MM.1S (cell line): ENCODE results near the gene BRICD5.

Experiments used
- DNase-seq: peaks from one replicate; pipeline ENCODE4 v3.0.0-alpha.2; 2015
- H2AFZ ChIP-seq: fragments of 300-600 bp; sonication (generic); 2 replicates; pipeline ENCODE4 v1.6.0; 2016; ENCODE audit warnings: antibody characterized with exemption, low read length
- H3F3A ChIP-seq: fragments of 300-600 bp; sonication (generic); 2 replicates; pipeline ENCODE4 v1.6.1; 2016; ENCODE audit warnings: mild to moderate bottlenecking, antibody characterized with exemption, low read length, moderate library complexity, mixed read lengths; ENCODE audit not compliant: insufficient read depth
- H3K27ac ChIP-seq: fragments of 300-600 bp; sonication (generic); 2 replicates; pipeline ENCODE4 v1.5.1; 2016; ENCODE audit warnings: mild to moderate bottlenecking, low read length
- H3K27me3 ChIP-seq: fragments of 300-600 bp; sonication (generic); replicated peaks from 2 replicates; pipeline ENCODE4 v1.6.0; 2016; ENCODE audit warnings: low read length; ENCODE audit not compliant: insufficient read depth
- H3K36me3 ChIP-seq: fragments of 300-600 bp; sonication (generic); replicated peaks from 2 replicates; pipeline ENCODE4 v1.6.1; 2016; ENCODE audit warnings: mild to moderate bottlenecking, low read length, mixed read lengths; ENCODE audit not compliant: insufficient read depth
- H3K4me1 ChIP-seq: fragments of 300-600 bp; sonication (generic); 2 replicates; pipeline ENCODE4 v1.6.1; 2016; ENCODE audit warnings: low read length, mixed read lengths
- H3K4me2 ChIP-seq: fragments of 300-600 bp; sonication (generic); 2 replicates; pipeline ENCODE4 v1.6.0; 2016; ENCODE audit warnings: low read depth, low read length
- H3K4me3 ChIP-seq: fragments of 300-600 bp; sonication (generic); 2 replicates; pipeline ENCODE4 v1.5.1; 2016; ENCODE audit warnings: low read length, mixed read lengths
- H3K79me2 ChIP-seq: fragments of 300-600 bp; sonication (generic); 2 replicates; pipeline ENCODE4 v1.6.1; 2016; ENCODE audit warnings: mixed run types, low read length, mixed read lengths
- H3K9ac ChIP-seq: fragments of 300-600 bp; sonication (generic); 2 replicates; pipeline ENCODE4 v1.6.1; 2016; ENCODE audit warnings: low read length, mixed read lengths
- H3K9me2 ChIP-seq: fragments of 300-600 bp; sonication (generic); replicated peaks from 2 replicates; pipeline ENCODE4 v1.6.1; 2016; ENCODE audit warnings: mild to moderate bottlenecking, low read length, mixed read lengths; ENCODE audit not compliant: insufficient read depth
- H3K9me3 ChIP-seq: fragments of 300-600 bp; sonication (generic); replicated peaks from 2 replicates; pipeline ENCODE4 v1.6.1; 2016; ENCODE audit warnings: mild to moderate bottlenecking, low read length, mixed read lengths; ENCODE audit not compliant: insufficient read depth
- H4K20me1 ChIP-seq: fragments of 300-600 bp; sonication (generic); 2 replicates; pipeline ENCODE4 v1.6.1; 2016; ENCODE audit warnings: mild to moderate bottlenecking, low read length, moderate library complexity, mixed read lengths; ENCODE audit not compliant: insufficient read depth
- CTCF ChIP-seq: fragments of 300-600 bp; sonication (generic); IDR thresholded peaks from 2 replicates; pipeline ENCODE4 v1.5.1; 2016; ENCODE audit warnings: antibody characterized with exemption, low read length, mixed read lengths
- EZH2 ChIP-seq: fragments of 300-600 bp; sonication (generic); optimal IDR thresholded peaks from 2 replicates; pipeline ENCODE3; 2017; ENCODE audit warnings: low read depth, mild to moderate bottlenecking, antibody characterized with exemption, low read length, mixed read lengths
- EZH2phosphoT487 ChIP-seq: fragments of 300-600 bp; sonication (generic); IDR thresholded peaks from 2 replicates; pipeline ENCODE4 v1.6.1; 2018; ENCODE audit warnings: antibody characterized with exemption, low read length

BRICD5 gene

GRCh38 chr16:2172688-2173335 lies 37.9 kb downstream of the BRICD5 start:
- no peak for DNase-seq
- Histone ChIP-seq H3F3A (no peaks in the 10 kb centered on the region), H3K9me3 (no peaks in the 10 kb centered on the region), H3K4me2 (no peak overlapping the region), H4K20me1 (no peaks in the 10 kb centered on the region), H3K79me2 (no peaks in the 10 kb centered on the region), H3K4me3 (no peak overlapping the region), H2AFZ (no peak overlapping the region), H3K4me1 (no peaks in the 10 kb centered on the region), H3K27ac (no peak overlapping the region), H3K27me3 (no peaks in the 10 kb centered on the region), H3K9me2 (no peaks in the 10 kb centered on the region), H3K9ac (no peak overlapping the region), H3K36me3 (no peaks in the 10 kb centered on the region)
- TF ChIP-seq EZH2: no peak
- TF ChIP-seq CTCF: no peak
- no peak for TF ChIP-seq EZH2phosphoT487

- H3K9me2 ChIP-seq: no peaks in the 10 kb centered on the region
- H3K9me3 ChIP-seq: no peaks in the 10 kb centered on the region
- H3K36me3 ChIP-seq: no peaks in the 10 kb centered on the region
- H3K27ac ChIP-seq: no peak overlapping the region
- TF ChIP-seq CTCF: no peak
- H3K27me3 ChIP-seq: no peaks in the 10 kb centered on the region
- no peak overlapping the region for H3K9ac ChIP-seq
- no peaks in the 10 kb centered on the region for H3K4me1 ChIP-seq
- H2AFZ ChIP-seq: no peak overlapping the region
- no peaks in the 10 kb centered on the region for H4K20me1 ChIP-seq
- no peaks in the 10 kb centered on the region for H3F3A ChIP-seq
- DNase-seq: no peak
- H3K4me3 ChIP-seq: no peak overlapping the region
- no peak overlapping the region for H3K4me2 ChIP-seq
- H3K79me2 ChIP-seq: no peaks in the 10 kb centered on the region
Measured at GRCh38 chr16:2171601-2172178, 39.0 kb downstream of the BRICD5 start.

- H3K27me3 ChIP-seq: no peaks in the 10 kb centered on the region
- H4K20me1 ChIP-seq: no peaks in the 10 kb centered on the region
- H3F3A ChIP-seq: no peaks in the 10 kb centered on the region
- no peaks in the 10 kb centered on the region for H3K36me3 ChIP-seq
- H3K4me3 ChIP-seq: no peak overlapping the region
- H3K4me1 ChIP-seq: no peaks in the 10 kb centered on the region
- no peak for DNase-seq
- H3K9me3 ChIP-seq: no peaks in the 10 kb centered on the region
- H3K9ac ChIP-seq: no peak overlapping the region
- no peak overlapping the region for H3K27ac ChIP-seq
- H3K79me2 ChIP-seq: no peaks in the 10 kb centered on the region
- H3K4me2 ChIP-seq: no peak overlapping the region
- no peaks in the 10 kb centered on the region for H3K9me2 ChIP-seq
- H2AFZ ChIP-seq: no peak overlapping the region
- TF ChIP-seq EZH2phosphoT487 (no peak), CTCF (no peak), EZH2 (no peak)
Measured at GRCh38 chr16:2170587-2171435, 39.9 kb downstream of the BRICD5 start.
